HL-60 (cell line): ENCODE data around the gene PKD1.

Source experiments
- POLR2AphosphoS5 ChIP-seq: IDR thresholded peaks from 2 replicates; pipeline ENCODE4 v1.6.1; 2012; ENCODE audit warnings: low read depth
- TF ChIP-seq, protein P1 (sequence below): IDR thresholded peaks from one replicate; pipeline ENCODE4 v1.5.1; 2011; ENCODE audit warnings: low read length, control low read depth, inconsistent platforms; ENCODE audit not compliant: insufficient read depth

DNA sequence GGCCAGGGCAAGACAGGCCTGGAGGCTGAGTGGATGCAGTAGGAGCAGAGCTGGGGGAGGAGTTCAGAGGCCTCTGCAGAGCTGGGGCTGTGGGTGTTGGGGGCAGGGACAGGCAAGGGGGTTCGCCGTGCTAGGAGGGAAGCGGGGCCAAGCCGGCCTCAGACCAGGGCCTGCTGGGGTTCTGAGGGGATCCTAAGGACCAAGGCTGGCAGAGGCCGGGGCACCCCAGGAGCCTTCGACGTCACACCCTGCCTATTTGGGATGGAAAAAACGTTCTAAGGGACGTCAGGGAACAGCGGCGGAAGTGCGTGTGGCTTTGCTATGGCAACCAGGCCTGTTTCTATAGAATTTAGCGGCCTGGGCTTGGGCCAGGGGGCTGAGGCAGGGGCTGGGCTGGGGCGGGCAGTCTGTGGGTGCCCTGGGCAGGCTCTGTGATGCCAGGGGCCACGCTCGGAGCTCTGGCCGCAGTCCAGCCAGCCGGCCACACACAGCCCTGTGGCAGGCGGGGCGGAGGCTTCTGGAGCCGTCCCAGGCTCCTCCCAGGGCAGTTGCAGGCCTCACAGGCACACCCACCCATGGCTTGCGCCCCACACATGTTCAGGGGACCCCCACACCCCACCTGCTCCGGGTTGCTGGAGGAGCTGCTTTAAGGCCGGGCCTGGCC lies 23.6 kb upstream of the PKD1 start:
- TF ChIP-seq, protein P1, sequence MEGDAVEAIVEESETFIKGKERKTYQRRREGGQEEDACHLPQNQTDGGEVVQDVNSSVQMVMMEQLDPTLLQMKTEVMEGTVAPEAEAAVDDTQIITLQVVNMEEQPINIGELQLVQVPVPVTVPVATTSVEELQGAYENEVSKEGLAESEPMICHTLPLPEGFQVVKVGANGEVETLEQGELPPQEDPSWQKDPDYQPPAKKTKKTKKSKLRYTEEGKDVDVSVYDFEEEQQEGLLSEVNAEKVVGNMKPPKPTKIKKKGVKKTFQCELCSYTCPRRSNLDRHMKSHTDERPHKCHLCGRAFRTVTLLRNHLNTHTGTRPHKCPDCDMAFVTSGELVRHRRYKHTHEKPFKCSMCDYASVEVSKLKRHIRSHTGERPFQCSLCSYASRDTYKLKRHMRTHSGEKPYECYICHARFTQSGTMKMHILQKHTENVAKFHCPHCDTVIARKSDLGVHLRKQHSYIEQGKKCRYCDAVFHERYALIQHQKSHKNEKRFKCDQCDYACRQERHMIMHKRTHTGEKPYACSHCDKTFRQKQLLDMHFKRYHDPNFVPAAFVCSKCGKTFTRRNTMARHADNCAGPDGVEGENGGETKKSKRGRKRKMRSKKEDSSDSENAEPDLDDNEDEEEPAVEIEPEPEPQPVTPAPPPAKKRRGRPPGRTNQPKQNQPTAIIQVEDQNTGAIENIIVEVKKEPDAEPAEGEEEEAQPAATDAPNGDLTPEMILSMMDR, result no peak
- no peak for TF ChIP-seq POLR2AphosphoS5
